Erythroblast (primary cell): ENCODE data around the gene NAT8L.

Experiments used
- GATA1 ChIP-seq: IDR thresholded peaks from 2 replicates; pipeline ENCODE4 v1.6.1; 2011; ENCODE audit warnings: low read depth, mild to moderate bottlenecking, control low read depth, low read length, moderate library complexity
- POLR2A ChIP-seq: IDR thresholded peaks from 2 replicates; pipeline ENCODE4 v1.6.1; 2011; ENCODE audit warnings: mild to moderate bottlenecking, low read length

- TF ChIP-seq POLR2A (no peak), GATA1 (no peak)
Measured at GRCh38 chr4:2040391-2041238, 18.5 kb upstream of the NAT8L start.
